Gastrocnemius medialis (tissue), 4 donors: ENCODE results near the gene SLC44A2.

Experiments used
- POLR2A ChIP-seq, 2 donors: fragments of 450-650 bp; IDR thresholded peaks; one replicate each; pipeline ENCODE4 v1.6.1; 2017; ENCODE audit warnings: antibody characterized with exemption in 2 of 2, mild to moderate bottlenecking in 2 of 2, moderate library complexity in 2 of 2
- TF ChIP-seq, protein P1 (sequence below), 5 experiments: fragments of 450-650 bp in 3 of 5; fragments of 200-600 bp in 2 of 5; sonication (generic) in 2 of 5; IDR thresholded peaks in 4 of 5; conservative IDR thresholded peaks in 1 of 5; 1 replicate in 4 of 5; 2 replicates in 1 of 5; pipeline ENCODE4 v1.5.1; 2016 to 2019; ENCODE audit warnings: antibody characterized with exemption in 5 of 5, mild to moderate bottlenecking in 3 of 5, moderate library complexity in 3 of 5

DNA sequence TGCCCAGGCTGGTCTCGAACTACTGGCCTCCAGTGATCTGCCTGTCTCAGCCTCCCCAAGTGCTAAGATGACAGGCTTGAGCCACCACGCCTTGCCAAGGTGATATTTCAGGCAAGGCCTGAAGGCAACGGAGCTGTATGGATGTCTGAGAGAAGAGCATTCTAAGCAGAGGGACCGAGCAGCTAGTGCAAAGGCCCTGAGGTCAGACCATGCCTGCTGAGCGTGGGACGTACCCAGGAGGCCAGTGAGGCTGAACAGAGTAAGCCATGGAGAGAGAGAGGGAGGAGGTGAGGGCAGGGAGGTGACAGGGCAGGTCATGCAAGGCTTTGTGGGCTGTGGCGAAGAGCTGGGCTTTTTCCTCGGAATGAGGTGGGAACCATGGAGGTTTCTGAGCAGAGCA is 3.4 kb upstream of the SLC44A2 start:
- TF ChIP-seq, protein P1, sequence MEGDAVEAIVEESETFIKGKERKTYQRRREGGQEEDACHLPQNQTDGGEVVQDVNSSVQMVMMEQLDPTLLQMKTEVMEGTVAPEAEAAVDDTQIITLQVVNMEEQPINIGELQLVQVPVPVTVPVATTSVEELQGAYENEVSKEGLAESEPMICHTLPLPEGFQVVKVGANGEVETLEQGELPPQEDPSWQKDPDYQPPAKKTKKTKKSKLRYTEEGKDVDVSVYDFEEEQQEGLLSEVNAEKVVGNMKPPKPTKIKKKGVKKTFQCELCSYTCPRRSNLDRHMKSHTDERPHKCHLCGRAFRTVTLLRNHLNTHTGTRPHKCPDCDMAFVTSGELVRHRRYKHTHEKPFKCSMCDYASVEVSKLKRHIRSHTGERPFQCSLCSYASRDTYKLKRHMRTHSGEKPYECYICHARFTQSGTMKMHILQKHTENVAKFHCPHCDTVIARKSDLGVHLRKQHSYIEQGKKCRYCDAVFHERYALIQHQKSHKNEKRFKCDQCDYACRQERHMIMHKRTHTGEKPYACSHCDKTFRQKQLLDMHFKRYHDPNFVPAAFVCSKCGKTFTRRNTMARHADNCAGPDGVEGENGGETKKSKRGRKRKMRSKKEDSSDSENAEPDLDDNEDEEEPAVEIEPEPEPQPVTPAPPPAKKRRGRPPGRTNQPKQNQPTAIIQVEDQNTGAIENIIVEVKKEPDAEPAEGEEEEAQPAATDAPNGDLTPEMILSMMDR (IDR thresholded peaks at IDR 0.05 in 4 of 5, conservative IDR thresholded peaks at IDR 0.05 in 1 of 5) = no peak
- TF ChIP-seq POLR2A (IDR thresholded peaks at IDR 0.05) = no peak
